HCT116 (cell line): Measurements from ENCODE around the gene CINP. TPM values are rescaled to one million over a fixed set of nuclear protein-coding genes. Genes with fewer than 3 reads are reported as not detected.

Source experiments
- ATAC-seq: fragments of 200-7000 bp; cut with Tn5 transposase; 2 replicates; pipeline ENCODE4 v1.9.1; 2020; ENCODE audit warnings: mild to moderate bottlenecking, moderate library complexity
- BruUV-seq: library from RNA; stranded (reverse); fragments of 400-500 nt; replicated peaks from 2 replicates; lab custom pipeline; 2021; lab: Mats Ljungman, UMichigan
- CTCF ChIA-PET: fragments of 300-600 bp; sonication (Branson Sonifier 250); formaldehyde crosslinking; loops from one replicate; lab custom pipeline; 2021; ENCODE audit warnings: antibody characterized with exemption; lab: Charles Lee
- POLR2A ChIA-PET: fragments of 300-600, 350-600 bp; sonication (Branson Sonifier 250); formaldehyde crosslinking; loops from one replicate; lab custom pipeline; 2021; ENCODE audit warnings: antibody characterized with exemption; lab: Charles Lee
- RAD21 ChIA-PET, 2 experiments: fragments of 300-600 bp; sonication (Branson Sonifier 250); formaldehyde crosslinking; loops; one replicate each; lab custom pipeline; 2023; ENCODE audit warnings: low total read pairs in 2 of 2; ENCODE audit not compliant: uncharacterized antibody in 2 of 2, unreplicated experiment in 2 of 2, low non-redundant PET in 1 of 2; lab: Charles Lee
- DNase-seq: peaks from one replicate; pipeline ENCODE4 v3.0.0-alpha.2; 2010; ENCODE audit warnings: low read depth, low spot score
- H2AFZ ChIP-seq: fragments of 200-600 bp; shearing (Covaris generic), sonication (generic); 2 replicates; pipeline ENCODE4 v1.6.1; 2017; ENCODE audit warnings: low read depth, mixed run types, mixed read lengths, antibody characterized with exemption, low read length; ENCODE audit not compliant: poor library complexity, severe bottlenecking
- H3K27ac ChIP-seq: 2 replicates; pipeline ENCODE4 v1.5.1; 2012; ENCODE audit warnings: low read depth, low read length
- H3K27me3 ChIP-seq: fragments of 200-600 bp; sonication (generic); 2 replicates; pipeline ENCODE4 v1.6.1; 2016; ENCODE audit warnings: mixed run types, low read length, mixed read lengths; ENCODE audit not compliant: insufficient read depth
- H3K36me3 ChIP-seq, 2 experiments: fragments of 200-500 bp in 1 of 2; fragments of 200-600 bp in 1 of 2; sonication (Bioruptor generic) in 1 of 2; sonication (generic) in 1 of 2; 2 replicates each; pipeline versions ENCODE4 v1.5.1 to v1.6.1; 2014 to 2016; ENCODE audit warnings: low read length in 2 of 2, inconsistent platforms in 1 of 2, mixed read lengths in 1 of 2, mixed run types in 1 of 2; ENCODE audit not compliant: insufficient read depth in 2 of 2, control insufficient read depth in 1 of 2
- H3K4me1 ChIP-seq, 2 experiments: fragments of 200-600 bp in 1 of 2; sonication (generic) in 1 of 2; 2 replicates each; pipeline versions ENCODE4 v1.5.1 to v1.6.1; 2012 to 2017; ENCODE audit warnings: low read length in 2 of 2, inconsistent platforms in 1 of 2, mild to moderate bottlenecking in 1 of 2, mixed read lengths in 1 of 2, mixed run types in 1 of 2, moderate library complexity in 1 of 2; ENCODE audit not compliant: insufficient read depth in 2 of 2, control insufficient read depth in 1 of 2
- H3K4me2 ChIP-seq: fragments of 200-600 bp; sonication (generic); 2 replicates; pipeline ENCODE4 v1.6.1; 2017; ENCODE audit warnings: mixed run types, low read length, mixed read lengths
- H3K4me3 ChIP-seq, 2 experiments: fragments of 200-600 bp in 1 of 2; sonication (generic) in 1 of 2; replicated peaks in 1 of 2; 2 replicates each; pipeline ENCODE4 v1.5.1; 2011 to 2016; ENCODE audit warnings: low read length in 2 of 2, control low read depth in 1 of 2, low read depth in 1 of 2, mild to moderate bottlenecking in 1 of 2, mixed read lengths in 1 of 2, mixed run types in 1 of 2
- H3K79me2 ChIP-seq: fragments of 200-600 bp; sonication (generic); 2 replicates; pipeline ENCODE4 v1.6.1; 2017; ENCODE audit warnings: mild to moderate bottlenecking, mixed run types, low read length, moderate library complexity, mixed read lengths; ENCODE audit not compliant: insufficient read depth
- H3K9ac ChIP-seq: fragments of 200-600 bp; sonication (generic); 2 replicates; pipeline ENCODE4 v1.6.1; 2016; ENCODE audit warnings: low read length, mixed read lengths
- H3K9me2 ChIP-seq: fragments of 200-600 bp; sonication (generic), shearing (Covaris generic); 2 replicates; pipeline ENCODE4 v1.6.1; 2017; ENCODE audit warnings: mixed run types, mild to moderate bottlenecking, moderate library complexity; ENCODE audit not compliant: insufficient read depth
- H3K9me3 ChIP-seq, 2 experiments: fragments of 200-500 bp in 1 of 2; fragments of 200-600 bp in 1 of 2; sonication (Bioruptor generic) in 1 of 2; sonication (generic) in 1 of 2; 2 replicates each; pipeline ENCODE4 v1.6.1; 2014 to 2017; ENCODE audit warnings: low read length in 2 of 2, mixed read lengths in 2 of 2, inconsistent platforms in 1 of 2, low read depth in 1 of 2, mild to moderate bottlenecking in 1 of 2, mixed run types in 1 of 2, moderate library complexity in 1 of 2; ENCODE audit not compliant: control insufficient read depth in 1 of 2, insufficient read depth in 1 of 2
- H4K20me1 ChIP-seq: fragments of 200-600 bp; sonication (generic), shearing (Covaris generic); 2 replicates; pipeline ENCODE4 v1.6.1; 2017; ENCODE audit warnings: mixed run types, mild to moderate bottlenecking, moderate library complexity; ENCODE audit not compliant: insufficient read depth
- ATF3 ChIP-seq: IDR thresholded peaks from 2 replicates; pipeline ENCODE4 v1.6.1; 2012
- CBX3 ChIP-seq: IDR thresholded peaks from 2 replicates; pipeline ENCODE4 v1.6.1; 2012; ENCODE audit warnings: low read depth
- EZH2phosphoT487 ChIP-seq: fragments of 200-600 bp; IDR thresholded peaks from 2 replicates; pipeline ENCODE4 v1.6.1; 2018; ENCODE audit warnings: antibody characterized with exemption, borderline replicate concordance
- FOSL1 ChIP-seq: IDR thresholded peaks from 2 replicates; pipeline ENCODE4 v1.6.1; 2012; ENCODE audit warnings: low read depth
- MAX ChIP-seq: IDR thresholded peaks from 2 replicates; pipeline ENCODE4 v1.6.1; 2012
- POLR2A ChIP-seq: IDR thresholded peaks from 2 replicates; pipeline ENCODE4 v1.7.0; 2011; ENCODE audit warnings: borderline replicate concordance; ENCODE audit not compliant: insufficient read depth, insufficient read length; ENCODE audit errors: extremely low read depth
- POLR2AphosphoS5 ChIP-seq: IDR thresholded peaks from 2 replicates; pipeline ENCODE4 v1.6.1; 2011; ENCODE audit warnings: mild to moderate bottlenecking, low read depth, low read length, moderate library complexity
- RAD21 ChIP-seq: IDR thresholded peaks from 2 replicates; pipeline ENCODE4 v1.6.1; 2012; ENCODE audit warnings: low read depth, mild to moderate bottlenecking
- SIN3A ChIP-seq: IDR thresholded peaks from 2 replicates; pipeline ENCODE4 v1.6.1; 2012; ENCODE audit warnings: low read depth
- SRF ChIP-seq: IDR thresholded peaks from 2 replicates; pipeline ENCODE4 v1.6.1; 2012; ENCODE audit warnings: low read depth
- TCF7L2 ChIP-seq: IDR thresholded peaks from 2 replicates; pipeline ENCODE4 v1.7.0; 2011; ENCODE audit warnings: borderline replicate concordance, inconsistent platforms; ENCODE audit not compliant: insufficient read depth, insufficient read length; ENCODE audit errors: extremely low read depth
- intact Hi-C: fragments of 100-400 bp; cut with micrococcal nuclease; formaldehyde crosslinking; loops from 2 replicates; pipeline ENCODE4 v1.10.0; 2022
- total RNA-seq: library from RNA; stranded (reverse); gene quantifications from one replicate; pipeline ENCODE4 v1.2.1, GENCODE V29; 2021; ENCODE audit not compliant: unreplicated experiment
- TF ChIP-seq, protein P1 (sequence below): IDR thresholded peaks from 2 replicates; pipeline ENCODE4 v1.6.1; 2011; ENCODE audit warnings: mild to moderate bottlenecking, low read length, moderate library complexity; ENCODE audit not compliant: insufficient replicate concordance; ENCODE audit errors: extremely low read depth
- TF ChIP-seq, protein P2 (sequence below): IDR thresholded peaks from 2 replicates; pipeline ENCODE4 v1.6.1; 2012; ENCODE audit warnings: low read depth
- TF ChIP-seq, protein P3 (sequence below), 3 experiments: fragments of 200-600 bp in 1 of 3; sonication (generic) in 1 of 3; IDR thresholded peaks in 2 of 3; conservative IDR thresholded peaks in 1 of 3; 2 replicates each; pipeline ENCODE4 v1.5.1; 2012 to 2017; ENCODE audit warnings: low read depth in 2 of 3, low read length in 2 of 3, antibody characterized with exemption in 1 of 3, borderline replicate concordance in 1 of 3, control low read depth in 1 of 3, mild to moderate bottlenecking in 1 of 3, mixed read lengths in 1 of 3, mixed run types in 1 of 3, moderate library complexity in 1 of 3; ENCODE audit not compliant: insufficient read depth in 1 of 3

Gene CINP
- total RNA-seq, 1 experiment from 2014 or later: 49.1 TPM

- TF ChIP-seq, protein P1, sequence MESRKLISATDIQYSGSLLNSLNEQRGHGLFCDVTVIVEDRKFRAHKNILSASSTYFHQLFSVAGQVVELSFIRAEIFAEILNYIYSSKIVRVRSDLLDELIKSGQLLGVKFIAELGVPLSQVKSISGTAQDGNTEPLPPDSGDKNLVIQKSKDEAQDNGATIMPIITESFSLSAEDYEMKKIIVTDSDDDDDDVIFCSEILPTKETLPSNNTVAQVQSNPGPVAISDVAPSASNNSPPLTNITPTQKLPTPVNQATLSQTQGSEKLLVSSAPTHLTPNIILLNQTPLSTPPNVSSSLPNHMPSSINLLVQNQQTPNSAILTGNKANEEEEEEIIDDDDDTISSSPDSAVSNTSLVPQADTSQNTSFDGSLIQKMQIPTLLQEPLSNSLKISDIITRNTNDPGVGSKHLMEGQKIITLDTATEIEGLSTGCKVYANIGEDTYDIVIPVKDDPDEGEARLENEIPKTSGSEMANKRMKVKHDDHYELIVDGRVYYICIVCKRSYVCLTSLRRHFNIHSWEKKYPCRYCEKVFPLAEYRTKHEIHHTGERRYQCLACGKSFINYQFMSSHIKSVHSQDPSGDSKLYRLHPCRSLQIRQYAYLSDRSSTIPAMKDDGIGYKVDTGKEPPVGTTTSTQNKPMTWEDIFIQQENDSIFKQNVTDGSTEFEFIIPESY: no peak
- no peak for TF ChIP-seq POLR2A
- TF ChIP-seq, all 23 proteins: peak for 0
These were observed 40.3 kb upstream of the CINP start (continued) for GRCh38 chr14:102403028-102403427.

- Histone ChIP-seq H3K4me1 (no peaks in the 10 kb centered on the region), H3K36me3 (no peaks in the 10 kb centered on the region), H3K9ac (no peak overlapping the region), H3K9me2 (no peaks in the 10 kb centered on the region), H3K9me3 (peaks cover 5 to 10% of the 10 kb centered on the region in 2 experiments; a peak in 2 of 4 replicates), H3K4me3 (no peak overlapping the region), H3K27me3 (no peaks in the 10 kb centered on the region), H3K27ac (no peak overlapping the region), H3K79me2 (no peaks in the 10 kb centered on the region), H3K4me2 (no peak overlapping the region), H2AFZ (no peak overlapping the region), H4K20me1 (no peaks in the 10 kb centered on the region)
- TF ChIP-seq CBX3 (no peak), SIN3A (no peak), EZH2phosphoT487 (no peak), POLR2AphosphoS5 (no peak), ATF3 (no peak), SRF (no peak), RAD21 (no peak), FOSL1 (no peak), MAX (no peak), TCF7L2 (no peak)
- TF ChIP-seq, protein P2, sequence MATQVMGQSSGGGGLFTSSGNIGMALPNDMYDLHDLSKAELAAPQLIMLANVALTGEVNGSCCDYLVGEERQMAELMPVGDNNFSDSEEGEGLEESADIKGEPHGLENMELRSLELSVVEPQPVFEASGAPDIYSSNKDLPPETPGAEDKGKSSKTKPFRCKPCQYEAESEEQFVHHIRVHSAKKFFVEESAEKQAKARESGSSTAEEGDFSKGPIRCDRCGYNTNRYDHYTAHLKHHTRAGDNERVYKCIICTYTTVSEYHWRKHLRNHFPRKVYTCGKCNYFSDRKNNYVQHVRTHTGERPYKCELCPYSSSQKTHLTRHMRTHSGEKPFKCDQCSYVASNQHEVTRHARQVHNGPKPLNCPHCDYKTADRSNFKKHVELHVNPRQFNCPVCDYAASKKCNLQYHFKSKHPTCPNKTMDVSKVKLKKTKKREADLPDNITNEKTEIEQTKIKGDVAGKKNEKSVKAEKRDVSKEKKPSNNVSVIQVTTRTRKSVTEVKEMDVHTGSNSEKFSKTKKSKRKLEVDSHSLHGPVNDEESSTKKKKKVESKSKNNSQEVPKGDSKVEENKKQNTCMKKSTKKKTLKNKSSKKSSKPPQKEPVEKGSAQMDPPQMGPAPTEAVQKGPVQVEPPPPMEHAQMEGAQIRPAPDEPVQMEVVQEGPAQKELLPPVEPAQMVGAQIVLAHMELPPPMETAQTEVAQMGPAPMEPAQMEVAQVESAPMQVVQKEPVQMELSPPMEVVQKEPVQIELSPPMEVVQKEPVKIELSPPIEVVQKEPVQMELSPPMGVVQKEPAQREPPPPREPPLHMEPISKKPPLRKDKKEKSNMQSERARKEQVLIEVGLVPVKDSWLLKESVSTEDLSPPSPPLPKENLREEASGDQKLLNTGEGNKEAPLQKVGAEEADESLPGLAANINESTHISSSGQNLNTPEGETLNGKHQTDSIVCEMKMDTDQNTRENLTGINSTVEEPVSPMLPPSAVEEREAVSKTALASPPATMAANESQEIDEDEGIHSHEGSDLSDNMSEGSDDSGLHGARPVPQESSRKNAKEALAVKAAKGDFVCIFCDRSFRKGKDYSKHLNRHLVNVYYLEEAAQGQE: no peak
- TF ChIP-seq, protein P3, sequence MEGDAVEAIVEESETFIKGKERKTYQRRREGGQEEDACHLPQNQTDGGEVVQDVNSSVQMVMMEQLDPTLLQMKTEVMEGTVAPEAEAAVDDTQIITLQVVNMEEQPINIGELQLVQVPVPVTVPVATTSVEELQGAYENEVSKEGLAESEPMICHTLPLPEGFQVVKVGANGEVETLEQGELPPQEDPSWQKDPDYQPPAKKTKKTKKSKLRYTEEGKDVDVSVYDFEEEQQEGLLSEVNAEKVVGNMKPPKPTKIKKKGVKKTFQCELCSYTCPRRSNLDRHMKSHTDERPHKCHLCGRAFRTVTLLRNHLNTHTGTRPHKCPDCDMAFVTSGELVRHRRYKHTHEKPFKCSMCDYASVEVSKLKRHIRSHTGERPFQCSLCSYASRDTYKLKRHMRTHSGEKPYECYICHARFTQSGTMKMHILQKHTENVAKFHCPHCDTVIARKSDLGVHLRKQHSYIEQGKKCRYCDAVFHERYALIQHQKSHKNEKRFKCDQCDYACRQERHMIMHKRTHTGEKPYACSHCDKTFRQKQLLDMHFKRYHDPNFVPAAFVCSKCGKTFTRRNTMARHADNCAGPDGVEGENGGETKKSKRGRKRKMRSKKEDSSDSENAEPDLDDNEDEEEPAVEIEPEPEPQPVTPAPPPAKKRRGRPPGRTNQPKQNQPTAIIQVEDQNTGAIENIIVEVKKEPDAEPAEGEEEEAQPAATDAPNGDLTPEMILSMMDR (IDR thresholded peaks at IDR 0.05 in 2 of 3, conservative IDR thresholded peaks at IDR 0.05 in 1 of 3; ENCODE audit: borderline replicate concordance in 1 of 3, insufficient read depth in 1 of 3, low read depth in 2 of 3, low read length in 2 of 3): no peak
- TF ChIP-seq, protein P1: no peak
- RAD21 ChIA-PET: no interaction called here
- DNase-seq (no peak), ATAC-seq (no peak)
- POLR2A ChIA-PET: no interaction called here
- intact Hi-C loops: no loop called here
- no TSS peak for BruUV-seq
- CTCF ChIA-PET: no interaction called here
These were observed 33.8 kb upstream of the CINP start for GRCh38 chr14:102396521-102396920.
